ENCODE measurements around the gene ZMYND11. TPM values are rescaled to one million over a fixed set of nuclear protein-coding genes. Genes with fewer than 3 reads are reported as not detected.

ZMYND11 gene
- total and polyA plus RNA-seq, 8 donors: 20.5 to 51.4 (median 38.6) TPM

DNA sequence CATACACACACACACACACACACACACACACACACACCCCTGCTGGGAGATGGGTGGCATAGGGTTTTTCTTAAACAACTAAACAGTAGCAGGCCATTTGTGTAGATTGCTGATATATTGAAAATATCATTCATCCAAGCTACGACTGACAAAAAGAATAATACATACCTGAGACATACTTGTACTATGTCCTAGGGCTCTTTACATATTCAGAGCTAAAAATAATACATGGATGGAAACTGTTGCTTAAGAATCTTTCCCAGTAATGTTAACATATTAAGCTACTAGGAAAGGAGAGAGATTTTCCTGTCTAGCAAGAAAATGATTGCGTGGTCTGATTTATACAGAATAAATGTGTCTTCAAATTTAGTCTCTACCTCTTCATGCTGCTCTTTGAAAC, 46.0 kb upstream of the ZMYND11 start:
- no peak for ATAC-seq
- FAIRE-seq: no peak
- no peaks in the 10 kb centered on the region for H3K27me3 ChIP-seq
- no peak overlapping the region for H3K4me3 ChIP-seq
- H3K36me3 ChIP-seq: no peaks in the 10 kb centered on the region
- intact Hi-C loops (cut with DNase I): no loop called here
- TF ChIP-seq, protein P1, sequence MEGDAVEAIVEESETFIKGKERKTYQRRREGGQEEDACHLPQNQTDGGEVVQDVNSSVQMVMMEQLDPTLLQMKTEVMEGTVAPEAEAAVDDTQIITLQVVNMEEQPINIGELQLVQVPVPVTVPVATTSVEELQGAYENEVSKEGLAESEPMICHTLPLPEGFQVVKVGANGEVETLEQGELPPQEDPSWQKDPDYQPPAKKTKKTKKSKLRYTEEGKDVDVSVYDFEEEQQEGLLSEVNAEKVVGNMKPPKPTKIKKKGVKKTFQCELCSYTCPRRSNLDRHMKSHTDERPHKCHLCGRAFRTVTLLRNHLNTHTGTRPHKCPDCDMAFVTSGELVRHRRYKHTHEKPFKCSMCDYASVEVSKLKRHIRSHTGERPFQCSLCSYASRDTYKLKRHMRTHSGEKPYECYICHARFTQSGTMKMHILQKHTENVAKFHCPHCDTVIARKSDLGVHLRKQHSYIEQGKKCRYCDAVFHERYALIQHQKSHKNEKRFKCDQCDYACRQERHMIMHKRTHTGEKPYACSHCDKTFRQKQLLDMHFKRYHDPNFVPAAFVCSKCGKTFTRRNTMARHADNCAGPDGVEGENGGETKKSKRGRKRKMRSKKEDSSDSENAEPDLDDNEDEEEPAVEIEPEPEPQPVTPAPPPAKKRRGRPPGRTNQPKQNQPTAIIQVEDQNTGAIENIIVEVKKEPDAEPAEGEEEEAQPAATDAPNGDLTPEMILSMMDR (IDR thresholded peaks at IDR 0.05): no peak
- H3K4me1 ChIP-seq: peaks cover 11 to 24% (median 17%) of the 10 kb centered on the region in 3 donors
- WGBS, 2 donors: 54 to 76% methylated on average over 2 of the region's 2 CpGs
- H3K27ac ChIP-seq: no peak overlapping the region
- no peak for DNase-seq
- H3K9me3 ChIP-seq: no peaks in the 10 kb centered on the region

DNA sequence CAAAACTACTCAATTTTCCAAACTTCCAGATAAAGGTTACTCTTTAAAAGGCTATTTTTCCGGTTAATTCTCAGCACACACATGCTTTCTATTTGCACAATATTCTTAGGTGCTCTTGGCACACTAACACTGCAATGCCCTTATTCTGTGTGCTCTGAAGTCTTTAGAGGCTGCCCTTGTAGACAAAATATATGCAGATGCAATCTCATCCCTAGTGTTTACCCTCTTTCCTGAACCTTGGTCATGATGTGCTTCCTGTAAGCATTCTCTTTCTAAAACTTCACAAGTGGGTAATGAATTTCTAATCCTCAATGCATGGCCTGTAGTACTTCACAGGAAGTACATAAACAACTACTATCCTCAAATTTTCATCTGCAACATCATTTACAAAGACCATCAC, 45.1 kb upstream of the ZMYND11 start:
- ATAC-seq: no peak
- intact Hi-C loops (cut with DNase I): no loop called here

DNA sequence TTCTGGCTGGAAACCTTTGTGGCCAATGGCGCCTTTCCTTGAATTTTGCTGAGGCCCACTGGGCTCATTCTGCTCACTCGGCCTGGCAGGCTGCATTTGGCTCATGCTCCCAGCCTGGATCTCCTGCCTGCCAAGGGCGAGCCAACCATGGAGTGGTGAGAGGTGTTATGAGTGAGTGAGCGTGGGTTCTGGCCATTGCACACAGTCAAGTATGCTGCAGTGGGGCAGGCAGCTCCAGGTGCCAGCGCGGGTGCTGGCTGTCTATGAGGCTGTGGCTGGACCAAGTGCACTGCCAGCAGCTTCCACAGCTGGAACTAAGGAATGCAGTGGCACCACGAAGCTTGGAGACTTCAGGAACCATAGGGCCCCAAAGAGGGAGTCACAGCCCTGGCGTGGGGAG, 43.9 kb upstream of the ZMYND11 start:
- WGBS, 2 donors: 82% methylated on average over 8 of the region's 8 CpGs
- Histone ChIP-seq H3K4me1 (peaks cover 11 to 24% (median 17%) of the 10 kb centered on the region in 3 donors), H3K27me3 (no peaks in the 10 kb centered on the region), H3K27ac (peak overlapping the region in 2 of 4 donors; percentile 53 to 67), H3K4me3 (no peak overlapping the region), H3K36me3 (no peaks in the 10 kb centered on the region), H3K9me3 (no peaks in the 10 kb centered on the region)
- TF ChIP-seq, protein P1 (IDR thresholded peaks at IDR 0.05): no peak
- no peak for DNase-seq
- FAIRE-seq: no peak
- intact Hi-C loops (cut with DNase I): no loop called here
- ATAC-seq: no peak

More for the DNA sequence above, 45.1 kb upstream of the ZMYND11 start:
- TF ChIP-seq, protein P1 (IDR thresholded peaks at IDR 0.05): no peak
- FAIRE-seq (no peak), DNase-seq (no peak)
- H3K4me3 ChIP-seq: no peak overlapping the region
- no peak overlapping the region for H3K27ac ChIP-seq
- 33 to 35% methylated on average over 1 of the region's 1 CpG for WGBS, 2 donors
- no peaks in the 10 kb centered on the region for H3K9me3 ChIP-seq
- H3K4me1 ChIP-seq: peaks cover 11 to 24% (median 17%) of the 10 kb centered on the region in 3 donors
- no peaks in the 10 kb centered on the region for H3K27me3 ChIP-seq
- H3K36me3 ChIP-seq: no peaks in the 10 kb centered on the region

DNA sequence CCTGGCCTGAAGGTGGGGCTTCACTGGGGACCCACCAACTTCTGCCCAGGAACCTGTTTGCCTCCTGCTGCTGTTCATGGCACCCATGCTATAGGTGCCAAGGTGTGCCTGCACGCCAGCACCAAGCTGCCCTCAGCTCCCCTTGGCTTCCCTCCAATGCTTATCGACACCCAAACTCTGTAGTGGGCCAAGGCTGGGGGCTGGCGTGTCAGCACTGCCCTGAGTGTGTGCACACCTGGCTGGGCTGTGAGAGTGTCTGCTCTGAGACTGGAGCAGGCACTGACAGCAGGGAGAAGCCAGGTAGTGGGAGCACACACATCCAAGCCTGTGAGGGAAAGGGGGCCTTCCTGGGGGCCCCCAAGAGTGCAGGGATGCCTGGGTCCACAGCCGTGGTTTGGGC, 43.1 kb upstream of the ZMYND11 start:
- H3K9me3 ChIP-seq: no peaks in the 10 kb centered on the region
- FAIRE-seq (no peak), ATAC-seq (peak; percentile 11 to 72 (median 60)), DNase-seq (peak in 2 of 6 donors; percentile 52 to 71)
- H3K36me3 ChIP-seq: no peaks in the 10 kb centered on the region
- no peak overlapping the region for H3K4me3 ChIP-seq
- no peaks in the 10 kb centered on the region for H3K27me3 ChIP-seq
- H3K4me1 ChIP-seq: peaks cover 11 to 24% (median 17%) of the 10 kb centered on the region in 3 donors
- WGBS, 2 donors: 11 to 12% methylated on average over 4 of the region's 4 CpGs
- peak overlapping the region; percentile 53 to 75 (median 61) for H3K27ac ChIP-seq
- TF ChIP-seq, protein P1 (IDR thresholded peaks at IDR 0.05): no peak
- intact Hi-C loops (cut with DNase I): no loop called here

DNA sequence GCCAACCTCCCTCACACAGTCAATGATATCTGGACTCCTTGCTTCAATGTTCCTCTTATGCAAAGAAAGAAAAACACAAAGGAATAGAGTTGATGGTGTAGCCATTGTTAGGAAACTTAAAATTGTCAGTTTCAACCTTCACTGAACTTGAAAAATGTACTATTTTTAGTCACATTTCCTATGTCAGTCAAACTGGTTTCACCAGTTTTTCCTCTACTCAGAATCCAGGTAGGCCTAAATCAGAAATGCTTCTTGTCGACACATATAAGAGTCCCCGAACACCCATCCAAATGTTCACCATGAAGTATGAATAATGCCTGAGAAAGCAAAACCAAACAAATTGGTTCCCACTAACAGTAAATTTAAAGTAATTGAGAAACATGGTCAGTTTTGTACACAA, 42.4 kb upstream of the ZMYND11 start:
- Histone ChIP-seq H3K27me3 (no peaks in the 10 kb centered on the region), H3K9me3 (no peaks in the 10 kb centered on the region), H3K4me1 (peaks cover 11 to 24% (median 17%) of the 10 kb centered on the region in 3 donors), H3K36me3 (no peaks in the 10 kb centered on the region), H3K4me3 (peak overlapping the region in 1 of 4 donors; percentile 4), H3K27ac (peak overlapping the region in 3 of 4 donors; percentile 53 to 75 (median 67))
- DNase-seq (no peak), FAIRE-seq (no peak), ATAC-seq (peak; percentile 69 to 83 (median 78))
- TF ChIP-seq, protein P1 (IDR thresholded peaks at IDR 0.05): no peak
- WGBS, 2 donors: 14% methylated on average over 2 of the region's 2 CpGs
- intact Hi-C loops (cut with DNase I): no loop called here

Measured in pancreas (tissue), 10 donors.